ENCODE results near the gene ARL4D. TPM values are rescaled to one million over a fixed set of nuclear protein-coding genes. Genes with fewer than 3 reads are reported as not detected.
"Not testable (repeated sequence)": the region's sequence is repeated elsewhere in the genome, so short reads cannot be mapped to it uniquely, and the experiment has no call there.

The ARL4D gene
- 10 to 100 TPM in 2 of 4 donors, 1 to 10 TPM in 2; 8.7 to 16.8 (median 10.2) TPM for polyA plus RNA-seq (ENCODE audit: insufficient read length in 4 of 4)

GRCh38 chr17:43398724-43399595 lies at the start of gene ARL4D:
Gene ARL4D, plus strand, starts transcription at chr17:43398993. Its CDS starts 740 bp downstream, at chr17:43399733.
- peak; percentile 77 to 84 (median 82) for DNase-seq (ENCODE audit: low read depth in 4 of 4, low spot score in 3 of 4)

- DNase-seq (ENCODE audit: low read depth in 4 of 4, low spot score in 3 of 4), result no peak
These were observed 49.7 kb upstream of the ARL4D start for GRCh38 chr17:43349142-43349541.

GRCh38 chr17:43350888-43351361 lies 47.9 kb upstream of the ARL4D start:
- DNase-seq (ENCODE audit: low read depth in 4 of 4, low spot score in 3 of 4), result no peak

GRCh38 chr17:43351691-43352090 lies 47.1 kb upstream of the ARL4D start:
- no peak for DNase-seq (ENCODE audit: low read depth in 4 of 4, low spot score in 3 of 4)

GRCh38 chr17:43352579-43353331 lies 46.0 kb upstream of the ARL4D start:
- no peak for DNase-seq (ENCODE audit: low read depth in 4 of 4, low spot score in 3 of 4)

- no peak for DNase-seq (ENCODE audit: low read depth in 4 of 4, low spot score in 3 of 4)
These were observed 45.4 kb upstream of the ARL4D start for GRCh38 chr17:43353393-43353792.

- no peak for DNase-seq (ENCODE audit: low read depth in 4 of 4, low spot score in 3 of 4)
These were observed 44.4 kb upstream of the ARL4D start for GRCh38 chr17:43354371-43354770.

- DNase-seq (ENCODE audit: low read depth in 4 of 4, low spot score in 3 of 4), result no peak
These were observed 42.3 kb upstream of the ARL4D start for GRCh38 chr17:43356450-43356849.

- DNase-seq (ENCODE audit: low read depth in 4 of 4, low spot score in 3 of 4), result no peak
These were observed 41.8 kb upstream of the ARL4D start for GRCh38 chr17:43356999-43357398.

GRCh38 chr17:43359469-43360110 lies 39.2 kb upstream of the ARL4D start:
- DNase-seq (ENCODE audit: low read depth in 4 of 4, low spot score in 3 of 4), result no peak

GRCh38 chr17:43360376-43360738 lies 38.4 kb upstream of the ARL4D start:
- DNase-seq (ENCODE audit: low read depth in 4 of 4, low spot score in 3 of 4), result peak in 1 of 4 donors; percentile 59

GRCh38 chr17:43360739-43361505 lies 37.9 kb upstream of the ARL4D start:
- DNase-seq (ENCODE audit: low read depth in 4 of 4, low spot score in 3 of 4), result peak; percentile 73 to 99 (median 96)

- no peak for DNase-seq (ENCODE audit: low read depth in 4 of 4, low spot score in 3 of 4)
These were observed 35.4 kb upstream of the ARL4D start for GRCh38 chr17:43363181-43363925.

GRCh38 chr17:43363926-43364285 lies 34.9 kb upstream of the ARL4D start:
- DNase-seq (ENCODE audit: low read depth in 4 of 4, low spot score in 3 of 4), result no peak

GRCh38 chr17:43365356-43365755 lies 33.4 kb upstream of the ARL4D start:
- no peak for DNase-seq (ENCODE audit: low read depth in 4 of 4, low spot score in 3 of 4)

- DNase-seq (ENCODE audit: low read depth in 4 of 4, low spot score in 3 of 4), result not testable (repeated sequence)
These were observed 32.9 kb upstream of the ARL4D start for GRCh38 chr17:43365921-43366320.

- DNase-seq (ENCODE audit: low read depth in 4 of 4, low spot score in 3 of 4), result no peak
These were observed 31.7 kb upstream of the ARL4D start for GRCh38 chr17:43366891-43367736.

- DNase-seq (ENCODE audit: low read depth in 4 of 4, low spot score in 3 of 4), result peak in 1 of 4 donors; percentile 31
These were observed 31.0 kb upstream of the ARL4D start for GRCh38 chr17:43367737-43368242.
